Stimulated activated CD8-positive, alpha-beta memory T cell treated with anti-CD3 and anti-CD28 coated beads, Interleukin-4, amount 100 ng/mL, for 48 hours (primary cell): ENCODE results near the gene PITX2.
"Not testable (repeated sequence)": the region's sequence is repeated elsewhere in the genome, so short reads cannot be mapped to it uniquely, and the experiment has no call there.

Source experiments
- DNase-seq: peaks from one replicate; pipeline ENCODE4 v3.0.0-alpha.2; 2020

PITX2 gene

GRCh38 chr4:110610620-110610939 lies 12.3 kb downstream of the PITX2 start:
- no peak for DNase-seq

- DNase-seq = no peak
These were observed 13.7 kb downstream of the PITX2 start for GRCh38 chr4:110609044-110609750.

- DNase-seq = no peak
These were observed 17.8 kb downstream of the PITX2 start for GRCh38 chr4:110605077-110605476.

GRCh38 chr4:110602061-110602460 lies 20.8 kb downstream of the PITX2 start:
- no peak for DNase-seq

- DNase-seq = no peak
These were observed 25.3 kb downstream of the PITX2 start for GRCh38 chr4:110597582-110597981.

- no peak for DNase-seq
These were observed 26.4 kb downstream of the PITX2 start for GRCh38 chr4:110596431-110596830.

- no peak for DNase-seq
These were observed 27.3 kb downstream of the PITX2 start for GRCh38 chr4:110595583-110595982.

GRCh38 chr4:110589297-110589696 lies 33.6 kb downstream of the PITX2 start:
- no peak for DNase-seq

- DNase-seq = no peak
These were observed 35.1 kb downstream of the PITX2 start for GRCh38 chr4:110587666-110588285.

- no peak for DNase-seq
These were observed 36.6 kb downstream of the PITX2 start for GRCh38 chr4:110586131-110586850.

GRCh38 chr4:110576696-110577095 lies 46.2 kb downstream of the PITX2 start:
- not testable (repeated sequence) for DNase-seq
